Smooth muscle cell of trachea (primary cell): ENCODE data around the gene EDNRB. TPM values are rescaled to one million over a fixed set of nuclear protein-coding genes. Genes with fewer than 3 reads are reported as not detected.

ENCODE experiments used
- total RNA-seq: library from RNA; depleted of rRNA; stranded (reverse); fragments of >200 nt; gene quantifications from 2 replicates; pipeline ENCODE4 v1.2.1, GENCODE V29; 2014

The EDNRB gene
- 48.1 and 48.5 TPM in 2 replicates for total RNA-seq

GRCh38 chr13:77918391-77919245 lies at the start of gene EDNRB:
TSS of gene EDNRB (minus strand) at chr13:77918831. CDS start at chr13:77918573, 258 bp downstream.

Other genes starting within 250 kb of the EDNRB start
- 0.15 and 0.17 TPM in 2 replicates for gene SLAIN1, start 221.1 kb downstream of the EDNRB start, total RNA-seq